Stimulated activated CD8-positive, alpha-beta memory T cell treated with anti-CD3 and anti-CD28 coated beads, Interleukin-15, amount 100 ng/mL, for 4 hours (primary cell): ENCODE results near the gene VAPA.
A peak's percentile ranks its signal among the peaks of the same experiment; 100 is the strongest.

Experiments
- DNase-seq, 2 donors: peaks; one replicate each; pipeline ENCODE4 v3.0.0-alpha.2; 2020; ENCODE audit warnings: low read depth in 2 of 2

VAPA gene

GRCh38 chr18:9914584-9915290, 921 bp downstream of the VAPA start:
- peak; percentile 62 to 67 for DNase-seq

- DNase-seq = no peak
Observed at GRCh38 chr18:9915291-9916076, 1.7 kb downstream of the VAPA start.

GRCh38 chr18:9916077-9916639, 2.3 kb downstream of the VAPA start:
- DNase-seq = no peak

- no peak for DNase-seq
Observed at GRCh38 chr18:9916808-9917207, 3.0 kb downstream of the VAPA start.

GRCh38 chr18:9918016-9918680, 4.3 kb downstream of the VAPA start:
- no peak for DNase-seq

- DNase-seq = no peak
Observed at GRCh38 chr18:9919564-9920232, 5.9 kb downstream of the VAPA start.

- DNase-seq = no peak
Observed at GRCh38 chr18:9922592-9923311, 8.9 kb downstream of the VAPA start.

GRCh38 chr18:9924371-9924943, 10.6 kb downstream of the VAPA start:
- DNase-seq = no peak

- DNase-seq = no peak
Observed at GRCh38 chr18:9925369-9925768, 11.6 kb downstream of the VAPA start.

- no peak for DNase-seq
Observed at GRCh38 chr18:9925795-9926194, 12.0 kb downstream of the VAPA start.

- no peak for DNase-seq
Observed at GRCh38 chr18:9926223-9926894, 12.5 kb downstream of the VAPA start.

GRCh38 chr18:9926977-9927376, 13.2 kb downstream of the VAPA start:
- DNase-seq = no peak

GRCh38 chr18:9927392-9928063, 13.7 kb downstream of the VAPA start:
- no peak for DNase-seq

GRCh38 chr18:9928646-9929259, 14.9 kb downstream of the VAPA start:
- DNase-seq = no peak

GRCh38 chr18:9930299-9930884, 16.6 kb downstream of the VAPA start:
- no peak for DNase-seq

GRCh38 chr18:9931146-9931545, 17.3 kb downstream of the VAPA start:
- DNase-seq = no peak

GRCh38 chr18:9931678-9932077, 17.9 kb downstream of the VAPA start:
- no peak for DNase-seq

GRCh38 chr18:9933865-9934264, 20.0 kb downstream of the VAPA start:
- DNase-seq = no peak

GRCh38 chr18:9934274-9934673, 20.5 kb downstream of the VAPA start:
- no peak for DNase-seq
